AG04450 (cell line): ENCODE results near the gene KCNH5. TPM values are rescaled to one million over a fixed set of nuclear protein-coding genes. Genes with fewer than 3 reads are reported as not detected.
A peak's percentile ranks its signal among the peaks of the same experiment; 100 is the strongest.

Source experiments
- CTCF ChIA-PET: fragments of 300-600, 350-600 bp; formaldehyde crosslinking; extraction: SDS; loops from one replicate; lab custom pipeline; 2022; ENCODE audit warnings: antibody characterized with exemption, inconsistent platforms; lab: Charles Lee
- POLR2A ChIA-PET: fragments of 350-600 bp; formaldehyde crosslinking; extraction: SDS; loops from one replicate; lab custom pipeline; 2021; ENCODE audit warnings: antibody characterized with exemption, inconsistent platforms; lab: Yijun Ruan, JAX
- DNase-seq: peaks from one replicate; pipeline ENCODE4 v3.0.0-alpha.2; 2011; ENCODE audit warnings: low read depth, low spot score
- H3K27ac ChIP-seq: one replicate; pipeline ENCODE4 v1.5.1; 2012; ENCODE audit warnings: low read depth, low read length, control low read depth
- H3K27me3 ChIP-seq: one replicate; pipeline ENCODE4 v1.6.0; 2012; ENCODE audit warnings: low read length; ENCODE audit not compliant: control insufficient read depth, insufficient read depth
- H3K4me3 ChIP-seq: 2 replicates; pipeline ENCODE4 v1.5.1; 2011; ENCODE audit warnings: mild to moderate bottlenecking, low read depth, low read length, control low read depth
- H3K9me3 ChIP-seq: 2 replicates; pipeline ENCODE4 v1.5.1; 2012; ENCODE audit warnings: low read length; ENCODE audit not compliant: control insufficient read depth, insufficient read depth
- polyA plus RNA-seq: library from polyadenylated mRNA; depleted of rRNA; stranded (reverse); fragments of >200 nt; gene quantifications from 2 replicates; pipeline ENCODE4 v1.2.3, GENCODE V29; 2011
- TF ChIP-seq, protein P1 (sequence below): IDR thresholded peaks from 2 replicates; pipeline ENCODE4 v1.5.1; 2011; ENCODE audit warnings: low read depth, low read length, control low read depth, inconsistent platforms

The KCNH5 gene
- polyA plus RNA-seq, 1 experiment, result 0.24 TPM

DNA sequence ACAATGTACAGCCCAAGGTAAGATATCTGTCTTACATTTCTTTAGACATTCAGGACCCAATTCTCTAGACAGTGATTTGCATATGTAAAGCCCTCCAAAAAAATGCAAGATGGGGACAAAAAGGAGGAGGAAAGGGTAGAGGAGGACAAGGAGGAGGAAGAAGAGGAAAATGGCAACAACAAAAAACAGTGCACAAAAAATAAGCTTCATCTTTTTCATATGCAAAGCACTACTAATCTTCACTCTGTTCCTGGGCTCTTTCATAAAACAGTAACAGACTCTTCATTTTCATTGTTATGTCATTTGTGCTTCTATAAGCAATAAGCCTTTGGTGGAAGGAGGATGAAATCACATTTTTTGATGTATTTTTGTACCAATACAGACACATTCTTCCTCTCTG is 61.4 kb downstream of the KCNH5 start:
- TF ChIP-seq, protein P1, sequence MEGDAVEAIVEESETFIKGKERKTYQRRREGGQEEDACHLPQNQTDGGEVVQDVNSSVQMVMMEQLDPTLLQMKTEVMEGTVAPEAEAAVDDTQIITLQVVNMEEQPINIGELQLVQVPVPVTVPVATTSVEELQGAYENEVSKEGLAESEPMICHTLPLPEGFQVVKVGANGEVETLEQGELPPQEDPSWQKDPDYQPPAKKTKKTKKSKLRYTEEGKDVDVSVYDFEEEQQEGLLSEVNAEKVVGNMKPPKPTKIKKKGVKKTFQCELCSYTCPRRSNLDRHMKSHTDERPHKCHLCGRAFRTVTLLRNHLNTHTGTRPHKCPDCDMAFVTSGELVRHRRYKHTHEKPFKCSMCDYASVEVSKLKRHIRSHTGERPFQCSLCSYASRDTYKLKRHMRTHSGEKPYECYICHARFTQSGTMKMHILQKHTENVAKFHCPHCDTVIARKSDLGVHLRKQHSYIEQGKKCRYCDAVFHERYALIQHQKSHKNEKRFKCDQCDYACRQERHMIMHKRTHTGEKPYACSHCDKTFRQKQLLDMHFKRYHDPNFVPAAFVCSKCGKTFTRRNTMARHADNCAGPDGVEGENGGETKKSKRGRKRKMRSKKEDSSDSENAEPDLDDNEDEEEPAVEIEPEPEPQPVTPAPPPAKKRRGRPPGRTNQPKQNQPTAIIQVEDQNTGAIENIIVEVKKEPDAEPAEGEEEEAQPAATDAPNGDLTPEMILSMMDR, result no peak
- Histone ChIP-seq H3K9me3 (no peaks in the 10 kb centered on the region), H3K27me3 (no peaks in the 10 kb centered on the region), H3K4me3 (no peak overlapping the region), H3K27ac (no peak overlapping the region)
- no peak for DNase-seq
- ChIA-PET CTCF (no interaction called here), POLR2A (no interaction called here)

DNA sequence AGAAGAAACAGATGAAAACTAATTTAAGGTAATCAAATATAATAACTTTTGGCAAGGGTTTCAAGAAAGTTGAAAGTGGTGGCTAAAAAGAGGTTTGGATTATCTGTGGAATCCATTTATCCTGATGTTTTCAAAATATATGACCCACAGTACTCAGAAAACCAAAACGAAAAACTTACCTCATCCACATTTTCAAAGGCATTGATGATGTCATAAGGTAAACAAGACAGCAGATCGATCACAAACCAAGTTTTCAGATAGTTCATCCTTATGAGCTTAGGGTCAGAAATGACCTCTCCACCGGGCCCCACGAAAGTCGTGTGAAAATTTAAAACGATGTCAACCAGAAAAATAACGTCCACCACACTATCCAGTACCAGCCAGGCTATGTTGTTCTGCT is 64.6 kb downstream of the KCNH5 start:
- ChIA-PET CTCF (no interaction called here), POLR2A (no interaction called here)
- TF ChIP-seq, protein P1, result no peak
- Histone ChIP-seq H3K27ac (no peak overlapping the region), H3K4me3 (no peak overlapping the region), H3K9me3 (no peaks in the 10 kb centered on the region), H3K27me3 (no peaks in the 10 kb centered on the region)
- no peak for DNase-seq

DNA sequence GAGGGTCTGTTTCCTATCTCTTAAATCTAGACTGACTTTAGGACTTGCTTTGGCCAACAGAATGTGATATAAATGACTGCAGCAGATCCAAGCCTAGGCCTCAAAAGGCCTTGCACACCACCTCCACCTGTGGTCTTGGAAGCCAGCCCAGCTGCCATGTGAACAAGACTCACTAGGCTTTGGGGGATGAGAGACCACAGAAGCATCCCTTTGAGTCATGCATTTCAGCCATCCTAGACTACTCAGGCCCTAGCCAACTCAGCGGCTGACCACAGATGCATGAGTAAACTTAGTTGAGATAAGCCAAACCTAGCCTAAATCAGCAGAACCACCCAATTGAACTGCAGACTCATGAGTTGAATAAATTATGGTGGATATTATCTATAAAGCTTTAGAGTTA is 87.7 kb downstream of the KCNH5 start:
- H3K27me3 ChIP-seq, result no peaks in the 10 kb centered on the region
- peak; percentile 94 for DNase-seq
- TF ChIP-seq, protein P1, result no peak
- POLR2A ChIA-PET, result no interaction called here
- CTCF ChIA-PET, result no interaction called here
- H3K9me3 ChIP-seq, result no peaks in the 10 kb centered on the region
- no peak overlapping the region for H3K27ac ChIP-seq
- H3K4me3 ChIP-seq, result no peak overlapping the region

DNA sequence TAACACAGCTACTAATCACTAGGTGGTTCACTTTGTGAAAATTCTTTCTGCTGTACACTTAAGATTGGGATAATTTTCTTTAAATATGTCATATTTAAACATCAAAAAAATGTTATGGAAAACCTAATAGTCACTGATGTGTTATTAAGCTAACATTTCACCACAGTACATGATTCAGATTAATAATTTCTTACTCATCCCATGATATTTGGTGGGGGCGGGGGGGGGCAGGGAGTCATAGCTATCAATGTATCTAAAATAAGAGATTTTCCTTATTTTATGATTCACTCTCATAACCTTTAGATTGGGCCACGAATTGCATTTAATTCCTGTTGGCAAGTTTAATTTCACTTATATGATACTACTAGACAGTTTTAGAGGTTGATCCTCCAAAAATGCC is 88.8 kb downstream of the KCNH5 start:
- H3K27ac ChIP-seq, result no peak overlapping the region
- no peaks in the 10 kb centered on the region for H3K27me3 ChIP-seq
- H3K9me3 ChIP-seq, result no peaks in the 10 kb centered on the region
- H3K4me3 ChIP-seq, result no peak overlapping the region
- CTCF ChIA-PET, result no interaction called here
- TF ChIP-seq, protein P1, result no peak
- POLR2A ChIA-PET, result no interaction called here
- DNase-seq, result no peak

DNA sequence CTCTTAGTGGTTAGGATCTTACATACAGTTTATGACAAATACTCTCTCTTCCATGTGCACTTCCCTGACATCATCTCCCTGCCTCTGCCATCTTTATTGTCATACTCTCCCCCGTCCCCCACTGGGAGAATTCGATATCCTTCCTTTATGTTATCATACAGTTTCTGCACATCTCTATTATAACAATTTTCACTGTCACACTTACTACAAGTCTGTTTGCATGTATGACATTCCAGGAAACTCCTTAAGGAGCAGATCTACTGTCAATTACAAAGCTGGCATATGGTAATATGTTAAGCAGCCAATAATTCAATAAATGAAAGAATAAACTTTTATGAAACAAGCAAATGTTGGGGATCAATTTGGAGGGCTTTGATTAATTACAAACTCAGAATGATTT is 91.1 kb downstream of the KCNH5 start:
- POLR2A ChIA-PET, result no interaction called here
- no peak for DNase-seq
- TF ChIP-seq, protein P1, result no peak
- no peaks in the 10 kb centered on the region for H3K27me3 ChIP-seq
- no peak overlapping the region for H3K27ac ChIP-seq
- CTCF ChIA-PET, result interaction anchor here (0.7 kb wide), 1 partner anchor 78 kb away, joined by 3 read pairs; no protein-coding TSS in a partner anchor
- H3K9me3 ChIP-seq, result no peaks in the 10 kb centered on the region
- no peak overlapping the region for H3K4me3 ChIP-seq
